ENCODE measurements around the gene FAM107B. TPM values are rescaled to one million over a fixed set of nuclear protein-coding genes. Genes with fewer than 3 reads are reported as not detected.

Gene FAM107B
- polyA plus RNA-seq, 2 donors = 9.0 to 24.2 TPM

DNA sequence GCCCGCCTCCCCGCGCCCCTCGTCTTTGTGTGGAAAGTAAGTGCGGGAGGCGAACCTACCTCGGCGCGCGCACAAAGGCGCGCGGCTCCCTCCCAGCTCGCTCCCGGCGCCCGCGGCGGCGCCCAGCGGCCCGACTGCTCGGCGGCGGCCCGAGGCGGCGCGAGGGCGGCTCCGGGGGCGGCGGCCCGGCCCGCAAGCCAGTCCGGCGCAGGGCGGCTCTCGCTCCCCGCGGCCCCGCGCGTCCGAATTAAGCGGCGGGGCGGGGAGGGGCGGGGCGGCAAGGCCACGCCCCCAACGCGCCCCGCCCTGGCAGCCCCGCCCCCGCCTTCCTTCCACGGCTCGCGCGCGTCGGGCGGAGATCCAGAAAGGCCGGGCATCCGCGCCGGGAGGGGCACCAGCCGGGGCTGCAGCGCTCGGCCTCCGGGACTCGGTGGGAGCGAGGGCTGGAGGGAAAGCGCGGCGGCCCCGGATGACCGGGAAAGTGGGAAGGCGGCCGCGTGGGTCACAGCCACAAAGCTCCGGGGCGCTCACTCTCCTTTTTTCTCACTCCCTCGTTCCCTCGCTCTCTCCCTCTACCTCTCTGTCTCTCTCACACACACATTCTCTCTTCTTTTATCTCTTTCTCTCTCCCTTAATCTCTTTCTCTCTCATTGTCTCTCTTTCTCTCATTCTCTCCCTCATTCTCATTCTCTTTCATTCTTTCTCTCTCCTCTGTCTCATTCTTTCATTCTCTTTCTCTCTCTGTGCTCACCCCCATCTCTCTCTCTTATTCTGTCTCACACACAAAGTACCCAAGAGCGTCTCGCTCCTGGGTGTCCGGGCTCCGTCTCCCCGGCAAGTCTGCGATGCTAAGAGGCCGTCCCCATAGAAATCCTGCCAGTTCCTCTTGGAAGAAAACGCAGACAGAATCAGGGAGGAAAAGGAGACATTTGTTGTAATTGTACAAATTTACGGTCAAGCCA is 170.2 kb downstream of the FAM107B start:
- peaks cover 0 to 3% of the 10 kb centered on the region in 2 donors for H3K36me3 ChIP-seq (ENCODE audit: control insufficient read depth in 2 of 2, insufficient read depth in 2 of 2, low read length in 1 of 2)
- H3K4me3 ChIP-seq (ENCODE audit: low read depth in 1 of 2, low read length in 2 of 2) = peak overlapping the region; percentile 59 to 63
- no peaks in the 10 kb centered on the region for H3K9me3 ChIP-seq (ENCODE audit: control insufficient read depth in 2 of 2, insufficient read depth in 1 of 2, low read depth in 1 of 2, low read length in 1 of 2)
- peak overlapping the region; percentile 70 to 76 for H3K27ac ChIP-seq (ENCODE audit: low read depth in 2 of 2, low read length in 1 of 2)
- no peaks in the 10 kb centered on the region for H3K27me3 ChIP-seq (ENCODE audit: control insufficient read depth in 1 of 2, insufficient read depth in 2 of 2, low read length in 2 of 2)
- WGBS, 2 donors = 1 to 3% methylated on average over 28 to 94 of the region's 94 CpGs
- H3K4me1 ChIP-seq (ENCODE audit: control insufficient read depth in 2 of 2, insufficient read depth in 2 of 2, low read length in 1 of 2) = peaks cover 0 to 3% of the 10 kb centered on the region in 2 donors

DNA sequence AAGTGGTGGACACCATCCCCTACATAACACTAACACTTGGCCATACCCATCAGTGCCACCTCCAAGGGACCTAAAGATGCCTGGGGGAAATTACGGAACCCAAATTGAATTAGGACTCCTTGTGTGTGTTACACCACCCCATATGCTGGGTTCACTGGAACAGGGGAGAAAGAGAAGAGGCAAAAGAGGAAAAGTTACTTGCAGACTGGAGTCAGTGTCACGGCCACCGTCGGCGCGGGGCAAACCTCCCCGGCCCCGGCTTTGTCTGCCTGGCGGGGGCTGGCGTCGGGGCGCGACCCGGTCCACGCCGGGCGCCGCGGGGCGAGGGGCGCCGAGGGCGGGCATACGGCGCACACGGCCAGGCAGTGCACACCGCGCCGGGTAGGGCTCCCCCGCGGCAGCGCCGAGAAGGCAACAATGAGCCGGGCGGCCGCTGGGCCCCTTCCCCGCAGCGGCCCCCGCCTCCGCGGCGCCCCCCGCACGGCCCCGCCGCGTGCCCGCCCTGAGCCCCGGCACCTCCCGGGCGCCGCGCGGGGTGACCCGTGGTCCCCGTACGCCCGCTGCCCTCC is 171.1 kb downstream of the FAM107B start:
- no peaks in the 10 kb centered on the region for H3K9me3 ChIP-seq (ENCODE audit: control insufficient read depth in 2 of 2, insufficient read depth in 1 of 2, low read depth in 1 of 2, low read length in 1 of 2)
- H3K4me3 ChIP-seq (ENCODE audit: low read depth in 1 of 2, low read length in 2 of 2) = peak overlapping the region; percentile 52 to 63
- no peaks in the 10 kb centered on the region for H3K27me3 ChIP-seq (ENCODE audit: control insufficient read depth in 1 of 2, insufficient read depth in 2 of 2, low read length in 2 of 2)
- WGBS, 2 donors = 0% methylated on average over 14 to 58 of the region's 58 CpGs
- H3K4me1 ChIP-seq (ENCODE audit: control insufficient read depth in 2 of 2, insufficient read depth in 2 of 2, low read length in 1 of 2) = peaks cover 0 to 3% of the 10 kb centered on the region in 2 donors
- peak overlapping the region; percentile 8 to 76 for H3K27ac ChIP-seq (ENCODE audit: low read depth in 2 of 2, low read length in 1 of 2)
- H3K36me3 ChIP-seq (ENCODE audit: control insufficient read depth in 2 of 2, insufficient read depth in 2 of 2, low read length in 1 of 2) = peaks cover 0 to 3% of the 10 kb centered on the region in 2 donors

DNA sequence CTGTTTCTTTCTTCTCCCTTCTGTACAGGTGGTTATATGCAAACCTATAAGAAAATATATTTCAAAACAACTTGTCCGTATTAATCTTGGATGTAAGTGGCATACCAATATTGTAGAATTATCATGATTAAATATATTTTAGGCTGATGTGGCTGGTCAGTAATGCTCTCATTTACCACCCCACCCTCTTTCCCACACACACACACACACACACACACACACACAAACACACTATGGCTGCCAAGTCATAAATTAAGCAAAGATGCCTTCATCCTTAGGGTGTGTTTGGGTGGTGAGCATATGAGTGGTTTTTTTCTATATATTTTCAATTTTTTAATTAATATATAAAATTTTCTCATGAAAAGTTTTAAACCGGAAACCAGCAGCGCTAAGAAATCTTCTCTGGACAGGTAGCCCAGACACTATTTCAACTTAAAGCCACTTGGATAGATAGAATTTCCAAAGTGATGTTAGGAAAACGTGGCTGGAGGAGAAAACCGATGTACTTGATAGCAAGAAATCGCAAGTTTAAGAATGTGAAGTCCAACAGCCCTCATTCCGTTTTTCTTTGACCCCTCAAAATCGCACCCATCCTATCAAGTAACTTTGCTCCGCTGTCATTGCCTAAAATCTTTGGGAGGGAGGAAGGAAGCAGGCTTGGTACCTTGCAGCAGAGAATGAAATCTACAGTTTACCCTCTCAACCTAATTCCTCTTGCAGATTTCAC is 171.7 kb downstream of the FAM107B start:
- 22% methylated on average over 9 of the region's 9 CpGs for WGBS, 2 donors
- H3K9me3 ChIP-seq (ENCODE audit: control insufficient read depth in 2 of 2, insufficient read depth in 1 of 2, low read depth in 1 of 2, low read length in 1 of 2) = no peaks in the 10 kb centered on the region
- no peaks in the 10 kb centered on the region for H3K27me3 ChIP-seq (ENCODE audit: control insufficient read depth in 1 of 2, insufficient read depth in 2 of 2, low read length in 2 of 2)
- peaks cover 0 to 3% of the 10 kb centered on the region in 2 donors for H3K4me1 ChIP-seq (ENCODE audit: control insufficient read depth in 2 of 2, insufficient read depth in 2 of 2, low read length in 1 of 2)
- peak overlapping the region; percentile 52 to 63 for H3K4me3 ChIP-seq (ENCODE audit: low read depth in 1 of 2, low read length in 2 of 2)
- H3K27ac ChIP-seq (ENCODE audit: low read depth in 2 of 2, low read length in 1 of 2) = peak overlapping the region; percentile 3 to 7
- H3K36me3 ChIP-seq (ENCODE audit: control insufficient read depth in 2 of 2, insufficient read depth in 2 of 2, low read length in 1 of 2) = peaks cover 0 to 3% of the 10 kb centered on the region in 2 donors

DNA sequence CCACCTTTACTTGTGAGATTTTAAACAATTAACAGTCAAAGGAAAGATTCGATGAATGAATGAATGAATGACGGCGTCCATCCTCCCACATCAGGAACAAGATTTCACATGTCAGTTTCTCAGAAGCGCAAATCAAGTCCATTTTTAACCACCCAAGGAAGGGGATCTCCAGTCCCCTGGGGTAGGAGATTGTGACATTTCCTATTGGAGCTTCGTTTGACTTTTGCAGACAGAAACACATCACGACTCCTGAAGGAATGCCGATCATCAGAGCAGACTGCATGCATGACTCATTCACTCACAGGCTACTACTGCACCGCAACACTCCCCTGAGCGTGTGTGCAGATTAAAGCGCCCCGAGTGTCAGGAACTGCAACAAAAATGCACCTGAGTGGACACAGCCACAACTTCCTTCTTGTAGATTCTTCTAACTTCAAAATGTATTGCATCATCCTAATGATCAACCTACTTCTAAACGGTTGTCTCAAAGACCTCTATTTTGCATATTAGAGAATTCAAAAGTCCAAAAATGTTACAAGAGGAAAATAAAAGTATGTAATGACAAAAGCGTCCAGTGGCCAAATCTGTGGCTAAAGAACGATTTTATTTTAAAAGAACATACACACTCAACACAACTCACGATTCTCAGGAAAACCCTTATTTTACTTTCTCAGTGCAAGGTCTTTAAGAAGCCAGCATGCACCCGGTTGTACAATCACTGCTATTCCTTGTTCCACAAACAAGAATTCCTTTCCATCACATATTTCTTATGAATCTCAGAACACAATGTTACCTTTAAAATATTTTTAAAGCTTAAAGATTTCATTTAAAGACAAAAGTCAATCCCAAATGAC is 172.6 kb downstream of the FAM107B start:
- Histone ChIP-seq H3K4me1 (ENCODE audit: control insufficient read depth in 2 of 2, insufficient read depth in 2 of 2, low read length in 1 of 2) (peaks cover 0 to 3% of the 10 kb centered on the region in 2 donors), H3K36me3 (ENCODE audit: control insufficient read depth in 2 of 2, insufficient read depth in 2 of 2, low read length in 1 of 2) (peaks cover 0 to 3% of the 10 kb centered on the region in 2 donors), H3K4me3 (ENCODE audit: low read depth in 1 of 2, low read length in 2 of 2) (peak overlapping the region; percentile 18 to 63), H3K27me3 (ENCODE audit: control insufficient read depth in 1 of 2, insufficient read depth in 2 of 2, low read length in 2 of 2) (no peaks in the 10 kb centered on the region), H3K27ac (ENCODE audit: low read depth in 2 of 2, low read length in 1 of 2) (no peak overlapping the region), H3K9me3 (ENCODE audit: control insufficient read depth in 2 of 2, insufficient read depth in 1 of 2, low read depth in 1 of 2, low read length in 1 of 2) (no peaks in the 10 kb centered on the region)
- WGBS, 2 donors = 25 to 31% methylated on average over 16 of the region's 16 CpGs

DNA sequence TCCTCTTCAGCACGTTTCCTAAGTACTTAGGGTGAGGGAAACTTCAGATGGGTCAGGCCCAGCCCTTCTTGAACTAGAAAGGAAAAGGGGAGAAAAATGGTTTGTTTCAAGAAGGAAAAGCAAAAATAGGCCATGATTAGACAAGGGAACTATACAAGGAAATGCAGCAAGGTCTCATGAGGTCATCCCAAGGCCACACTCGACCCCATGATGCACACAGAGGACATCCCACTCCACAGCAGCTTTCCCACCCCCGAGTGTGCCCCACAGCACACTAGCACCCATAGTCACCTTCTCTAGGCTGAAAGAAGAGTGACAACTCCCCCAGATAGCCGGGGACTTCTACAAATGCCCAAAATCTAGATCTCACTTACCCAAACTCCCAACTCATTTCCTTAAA is 173.4 kb downstream of the FAM107B start:
- no peak overlapping the region for H3K27ac ChIP-seq (ENCODE audit: low read depth in 2 of 2, low read length in 1 of 2)
- no peaks in the 10 kb centered on the region for H3K27me3 ChIP-seq (ENCODE audit: control insufficient read depth in 1 of 2, insufficient read depth in 2 of 2, low read length in 2 of 2)
- WGBS, 2 donors = 71 to 76% methylated on average over 4 of the region's 4 CpGs
- H3K36me3 ChIP-seq (ENCODE audit: control insufficient read depth in 2 of 2, insufficient read depth in 2 of 2, low read length in 1 of 2) = peaks cover 0 to 3% of the 10 kb centered on the region in 2 donors
- peak overlapping the region in 1 of 2 donors; percentile 63 for H3K4me3 ChIP-seq (ENCODE audit: low read depth in 1 of 2, low read length in 2 of 2)
- no peaks in the 10 kb centered on the region for H3K9me3 ChIP-seq (ENCODE audit: control insufficient read depth in 2 of 2, insufficient read depth in 1 of 2, low read depth in 1 of 2, low read length in 1 of 2)
- peaks cover 0 to 3% of the 10 kb centered on the region in 2 donors for H3K4me1 ChIP-seq (ENCODE audit: control insufficient read depth in 2 of 2, insufficient read depth in 2 of 2, low read length in 1 of 2)

DNA sequence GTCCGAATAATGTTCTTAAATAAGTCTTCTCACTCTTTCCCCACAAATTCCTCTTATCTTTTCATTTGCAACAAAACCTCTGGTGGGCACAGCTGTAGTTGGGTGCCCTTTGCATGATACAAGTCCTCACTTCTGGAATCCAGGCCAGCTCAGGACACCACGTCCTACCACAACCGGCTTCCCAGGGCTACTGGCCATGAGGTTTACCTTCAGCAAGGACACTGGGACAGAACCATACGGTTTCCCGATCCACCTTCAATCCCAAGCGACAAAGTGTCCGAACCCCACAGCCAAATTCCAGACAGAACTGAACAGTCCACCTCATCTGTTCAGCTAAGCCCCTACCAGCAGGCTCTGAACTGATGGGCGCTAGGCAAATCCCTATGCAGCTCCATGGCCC is 174.6 kb downstream of the FAM107B start:
- 94 to 96% methylated on average over 8 of the region's 8 CpGs for WGBS, 2 donors
- Histone ChIP-seq H3K27ac (ENCODE audit: low read depth in 2 of 2, low read length in 1 of 2) (no peak overlapping the region), H3K4me3 (ENCODE audit: low read depth in 1 of 2, low read length in 2 of 2) (no peak overlapping the region), H3K9me3 (ENCODE audit: control insufficient read depth in 2 of 2, insufficient read depth in 1 of 2, low read depth in 1 of 2, low read length in 1 of 2) (no peaks in the 10 kb centered on the region), H3K4me1 (ENCODE audit: control insufficient read depth in 2 of 2, insufficient read depth in 2 of 2, low read length in 1 of 2) (peaks cover 0 to 5% of the 10 kb centered on the region in 2 donors), H3K36me3 (ENCODE audit: control insufficient read depth in 2 of 2, insufficient read depth in 2 of 2, low read length in 1 of 2) (peaks cover 0 to 3% of the 10 kb centered on the region in 2 donors), H3K27me3 (ENCODE audit: control insufficient read depth in 1 of 2, insufficient read depth in 2 of 2, low read length in 2 of 2) (no peaks in the 10 kb centered on the region)

DNA sequence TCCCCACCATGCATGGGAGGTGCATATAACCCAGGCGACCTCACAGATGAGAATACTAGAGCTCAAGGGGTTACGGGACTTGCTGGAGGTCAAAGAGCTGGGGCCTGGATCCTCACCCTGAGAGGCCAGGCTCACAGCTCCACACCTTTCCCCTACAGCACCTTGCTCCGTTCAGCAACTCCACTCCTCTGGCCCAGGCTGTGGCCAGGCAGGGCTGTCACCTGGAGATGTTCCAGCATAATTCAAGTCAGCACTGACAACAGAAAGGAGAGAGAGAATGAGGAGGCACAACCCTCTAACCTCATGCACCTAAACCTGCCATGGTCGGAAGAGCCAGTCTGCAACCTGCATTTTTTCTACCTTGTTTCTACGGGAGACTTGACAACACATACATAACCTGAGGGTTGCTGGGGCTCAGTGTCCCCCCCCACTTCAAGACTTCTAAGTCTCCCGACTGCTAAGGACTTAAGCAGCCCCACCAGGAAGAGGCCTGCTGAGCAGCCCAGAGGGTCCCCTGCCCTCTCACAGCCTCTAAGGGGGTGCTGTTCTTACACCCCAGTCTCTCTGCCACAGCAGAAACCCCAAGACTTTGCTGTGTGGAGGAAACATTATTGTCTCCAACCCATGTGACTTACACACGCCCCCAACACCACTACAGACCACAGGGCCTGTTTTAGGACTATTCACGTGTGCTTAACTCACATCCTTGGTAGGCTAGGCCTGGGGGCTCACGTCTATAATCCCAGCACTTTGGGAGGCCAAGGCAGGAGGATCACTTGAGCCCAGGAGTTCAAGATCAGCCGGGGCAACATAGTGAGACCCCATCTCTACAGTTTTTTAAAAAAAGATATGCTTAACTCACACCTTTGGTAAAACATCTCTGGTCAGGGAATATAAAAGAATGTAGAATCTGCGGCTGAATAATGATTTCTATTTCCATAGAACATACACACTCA is 175.6 kb downstream of the FAM107B start:
- no peaks in the 10 kb centered on the region for H3K9me3 ChIP-seq (ENCODE audit: control insufficient read depth in 2 of 2, insufficient read depth in 1 of 2, low read depth in 1 of 2, low read length in 1 of 2)
- no peak overlapping the region for H3K4me3 ChIP-seq (ENCODE audit: low read depth in 1 of 2, low read length in 2 of 2)
- WGBS, 2 donors = 85 to 89% methylated on average over 11 of the region's 11 CpGs
- peaks cover 0 to 5% of the 10 kb centered on the region in 2 donors for H3K4me1 ChIP-seq (ENCODE audit: control insufficient read depth in 2 of 2, insufficient read depth in 2 of 2, low read length in 1 of 2)
- H3K27me3 ChIP-seq (ENCODE audit: control insufficient read depth in 1 of 2, insufficient read depth in 2 of 2, low read length in 2 of 2) = no peaks in the 10 kb centered on the region
- H3K27ac ChIP-seq (ENCODE audit: low read depth in 2 of 2, low read length in 1 of 2) = no peak overlapping the region
- peaks cover 0 to 3% of the 10 kb centered on the region in 2 donors for H3K36me3 ChIP-seq (ENCODE audit: control insufficient read depth in 2 of 2, insufficient read depth in 2 of 2, low read length in 1 of 2)

DNA sequence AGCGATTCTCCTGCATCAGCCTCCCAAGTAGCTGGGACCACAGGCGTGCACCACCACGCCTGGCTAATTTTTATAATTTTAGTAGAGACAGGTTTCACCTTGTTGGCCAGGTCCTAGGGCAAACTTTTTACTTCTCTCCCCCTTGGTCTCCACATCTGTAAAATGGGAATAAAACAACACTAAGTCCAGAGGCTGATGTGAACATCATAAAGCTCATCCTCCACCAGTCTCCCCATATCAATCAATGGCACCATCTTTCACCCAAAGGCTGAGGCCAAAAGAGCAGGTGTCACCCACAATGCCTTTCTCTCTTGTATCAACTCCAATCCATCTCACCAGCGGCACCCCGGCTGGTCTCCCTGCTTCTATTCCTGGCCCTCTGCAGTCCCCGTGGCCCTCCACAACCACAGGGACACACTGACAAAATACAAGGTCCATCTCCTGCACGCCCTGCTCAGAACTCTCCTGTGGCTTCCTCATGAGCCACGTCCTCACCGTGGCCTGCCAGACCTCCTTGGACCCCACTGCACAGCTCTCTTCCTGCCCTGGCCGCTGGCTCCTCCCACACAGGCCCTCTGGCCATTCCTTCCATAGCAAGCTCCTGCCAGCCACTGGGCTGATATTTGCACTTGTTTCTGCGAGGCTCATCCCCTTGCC is 179.0 kb downstream of the FAM107B start:
- peaks cover 0 to 4% of the 10 kb centered on the region in 2 donors for H3K4me1 ChIP-seq (ENCODE audit: control insufficient read depth in 2 of 2, insufficient read depth in 2 of 2, low read length in 1 of 2)
- H3K27ac ChIP-seq (ENCODE audit: low read depth in 2 of 2, low read length in 1 of 2) = no peak overlapping the region
- no peak overlapping the region for H3K4me3 ChIP-seq (ENCODE audit: low read depth in 1 of 2, low read length in 2 of 2)
- peaks cover 0 to 3% of the 10 kb centered on the region in 2 donors for H3K36me3 ChIP-seq (ENCODE audit: control insufficient read depth in 2 of 2, insufficient read depth in 2 of 2, low read length in 1 of 2)
- no peaks in the 10 kb centered on the region for H3K27me3 ChIP-seq (ENCODE audit: control insufficient read depth in 1 of 2, insufficient read depth in 2 of 2, low read length in 2 of 2)
- no peaks in the 10 kb centered on the region for H3K9me3 ChIP-seq (ENCODE audit: control insufficient read depth in 2 of 2, insufficient read depth in 1 of 2, low read depth in 1 of 2, low read length in 1 of 2)
- WGBS, 2 donors = 94 to 95% methylated on average over 11 of the region's 11 CpGs
